Frontal cortex (tissue), 4 donors: ENCODE measurements around the gene MTSS2. TPM values are rescaled to one million over a fixed set of nuclear protein-coding genes. Genes with fewer than 3 reads are reported as not detected.

ENCODE experiments used
- DNase-seq, 2 donors: peaks; one replicate each; pipeline ENCODE4 v3.0.0; 2012; ENCODE audit warnings: low spot score in 2 of 2
- FAIRE-seq: peaks from 2 replicates; lab custom pipeline; 2012; peaks lifted over from hg19 to GRCh38; lab: Jason Lieb, UNC
- total RNA-seq: library from RNA; depleted of rRNA; stranded (reverse); fragments of >200 nt; gene quantifications from one replicate; pipeline ENCODE4 v1.2.3, GENCODE V29; 2014
- donor health status: control.
- donor health status: control.
- donor health status: control.

The MTSS2 gene
- total RNA-seq, 1 donor from 2014 or later: 25.7 TPM

DNA sequence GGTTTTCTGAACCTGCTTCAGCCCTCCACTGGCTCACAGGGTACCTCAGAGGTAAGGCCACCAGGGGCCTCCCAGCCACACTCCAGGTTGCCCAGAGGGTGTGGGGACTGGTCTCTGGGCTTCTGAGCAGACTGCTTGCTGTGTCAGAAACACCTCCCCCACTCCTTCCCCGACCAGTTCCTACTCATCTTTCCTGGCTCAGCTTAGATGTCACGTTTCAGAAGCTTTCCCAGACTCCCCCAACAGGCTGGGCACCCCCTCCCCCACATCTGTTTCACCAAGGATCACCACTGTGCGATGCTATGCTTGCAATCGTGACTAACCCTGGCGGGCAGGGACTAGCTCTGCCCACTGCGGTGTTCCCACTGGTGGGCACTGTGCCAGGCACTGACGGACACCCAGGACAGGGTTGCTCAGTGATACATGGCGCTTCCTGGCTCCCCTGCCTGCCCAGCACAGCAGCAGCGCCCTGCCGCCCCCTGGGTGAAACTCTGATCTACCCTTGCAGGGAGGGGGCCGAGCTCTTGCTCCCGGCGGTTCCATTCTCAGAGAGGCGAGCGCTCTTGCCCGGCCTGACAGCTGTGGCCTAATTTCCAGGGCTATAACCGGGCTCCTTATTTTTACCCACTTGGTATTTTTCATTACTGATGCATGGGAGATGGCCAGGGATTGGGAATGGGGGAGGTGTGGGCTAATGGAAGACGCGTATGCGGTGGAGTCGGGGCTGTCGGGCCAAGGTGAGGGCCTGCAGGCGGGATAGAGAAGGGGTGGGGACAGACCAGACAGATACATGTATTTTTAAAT is 29.4 kb upstream of the MTSS2 start:
- FAIRE-seq: no peak

DNA sequence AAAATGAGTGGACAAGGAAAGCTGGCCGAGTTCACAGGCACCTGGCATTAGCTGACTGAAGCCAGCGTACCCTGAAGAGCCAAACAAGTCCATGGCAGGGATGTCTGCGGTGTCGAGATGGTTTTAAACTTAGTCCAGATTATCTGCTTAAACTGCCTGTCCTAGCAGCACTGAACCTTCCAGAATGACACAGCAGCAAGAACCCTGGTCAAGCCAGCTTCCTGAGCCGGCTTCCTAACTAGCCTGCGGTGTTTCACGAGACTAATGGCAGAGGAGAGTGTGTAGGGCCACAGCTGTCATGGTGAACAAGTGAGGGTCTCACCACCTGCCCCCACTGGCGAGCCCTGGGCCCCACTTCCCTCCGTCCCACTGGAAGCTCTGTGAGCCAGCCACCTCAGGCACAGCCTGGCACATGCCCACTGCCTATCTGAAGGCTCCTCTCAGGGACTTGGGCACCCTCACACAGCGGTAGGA is 28.8 kb upstream of the MTSS2 start:
- no peak for DNase-seq
- no peak for FAIRE-seq

More for the DNA sequence above, 29.4 kb upstream of the MTSS2 start:
- peak in 1 of 2 donors; percentile 72 for DNase-seq

DNA sequence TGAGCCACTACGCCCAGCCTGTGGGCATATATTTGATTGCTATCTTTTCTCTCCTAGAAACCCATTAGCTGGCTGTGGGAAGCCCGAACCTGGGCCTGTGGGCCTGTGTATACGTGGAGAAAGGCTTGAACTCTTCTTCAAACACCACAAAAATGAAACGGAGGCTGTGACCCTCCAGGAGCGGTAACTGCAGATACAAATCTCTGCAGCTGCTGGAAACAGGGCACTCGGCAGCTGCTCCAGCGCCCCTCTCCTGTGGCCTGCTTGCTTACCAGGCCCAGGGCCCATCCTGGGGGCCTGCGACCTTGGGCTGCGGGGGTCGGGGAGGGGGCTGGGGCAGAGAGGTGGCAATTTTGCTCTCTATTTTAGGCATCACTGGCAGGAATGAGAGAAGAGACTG is 28.0 kb upstream of the MTSS2 start:
- no peak for FAIRE-seq
- no peak for DNase-seq

DNA sequence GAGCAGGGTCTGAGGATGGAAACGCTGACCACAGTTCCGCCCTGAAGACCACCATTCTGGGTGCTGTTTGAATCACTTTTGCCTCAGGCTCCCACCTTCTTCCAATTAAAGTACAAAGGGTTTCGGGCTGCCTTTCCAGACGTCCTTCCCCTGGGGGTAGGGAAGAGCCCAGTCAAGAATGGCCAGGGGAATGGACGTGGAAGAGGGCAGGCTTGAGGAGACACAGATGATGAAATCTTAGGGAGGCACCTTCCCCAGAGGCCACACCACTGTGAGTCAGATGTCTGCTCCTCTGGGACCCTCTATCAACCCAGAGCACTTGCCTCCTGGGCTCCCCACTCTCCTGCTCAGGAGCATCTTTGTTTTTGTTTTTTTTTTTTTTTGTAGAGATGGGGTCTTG is 27.5 kb upstream of the MTSS2 start:
- DNase-seq: no peak
- FAIRE-seq: no peak

DNA sequence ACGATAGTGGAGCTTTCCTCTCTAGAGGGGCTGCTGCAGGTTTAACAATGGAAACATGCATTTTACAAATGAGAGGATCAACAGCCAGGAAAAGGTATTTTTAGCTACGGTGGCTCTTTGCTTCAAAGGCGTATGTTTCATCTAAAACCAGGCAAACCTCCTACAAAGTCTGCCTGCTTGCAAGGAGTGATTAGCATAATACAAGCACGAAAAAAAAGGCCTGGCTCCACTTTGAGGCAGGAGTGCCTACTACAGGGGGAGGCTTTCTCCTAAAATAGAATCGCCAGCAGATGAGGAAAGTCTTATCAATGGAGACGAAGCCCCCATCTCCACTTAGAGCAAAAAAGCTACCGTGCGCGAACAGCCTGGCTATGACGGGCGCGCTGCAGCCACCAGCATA is 27.1 kb upstream of the MTSS2 start:
- DNase-seq (no peak), FAIRE-seq (no peak)

DNA sequence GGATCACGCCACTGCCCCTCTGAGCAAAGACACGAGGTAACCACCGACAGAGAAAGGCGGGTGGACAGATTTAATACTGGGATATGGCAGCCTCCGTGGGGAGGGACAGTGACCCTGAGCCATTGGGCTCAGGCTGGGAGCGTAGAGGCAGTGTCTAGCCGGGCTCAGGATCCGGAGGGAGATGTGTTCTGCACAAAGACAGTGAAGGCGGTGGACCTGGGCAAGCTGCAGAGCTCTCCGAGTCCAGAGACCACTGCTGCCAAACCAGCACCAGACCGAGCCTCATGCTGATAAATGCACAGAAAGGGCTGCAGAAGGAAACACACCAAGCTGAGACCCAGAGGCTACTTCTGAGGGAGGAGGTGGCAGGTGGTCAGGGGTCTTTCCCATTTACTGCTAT is 26.5 kb upstream of the MTSS2 start:
- no peak for DNase-seq
- FAIRE-seq: no peak

DNA sequence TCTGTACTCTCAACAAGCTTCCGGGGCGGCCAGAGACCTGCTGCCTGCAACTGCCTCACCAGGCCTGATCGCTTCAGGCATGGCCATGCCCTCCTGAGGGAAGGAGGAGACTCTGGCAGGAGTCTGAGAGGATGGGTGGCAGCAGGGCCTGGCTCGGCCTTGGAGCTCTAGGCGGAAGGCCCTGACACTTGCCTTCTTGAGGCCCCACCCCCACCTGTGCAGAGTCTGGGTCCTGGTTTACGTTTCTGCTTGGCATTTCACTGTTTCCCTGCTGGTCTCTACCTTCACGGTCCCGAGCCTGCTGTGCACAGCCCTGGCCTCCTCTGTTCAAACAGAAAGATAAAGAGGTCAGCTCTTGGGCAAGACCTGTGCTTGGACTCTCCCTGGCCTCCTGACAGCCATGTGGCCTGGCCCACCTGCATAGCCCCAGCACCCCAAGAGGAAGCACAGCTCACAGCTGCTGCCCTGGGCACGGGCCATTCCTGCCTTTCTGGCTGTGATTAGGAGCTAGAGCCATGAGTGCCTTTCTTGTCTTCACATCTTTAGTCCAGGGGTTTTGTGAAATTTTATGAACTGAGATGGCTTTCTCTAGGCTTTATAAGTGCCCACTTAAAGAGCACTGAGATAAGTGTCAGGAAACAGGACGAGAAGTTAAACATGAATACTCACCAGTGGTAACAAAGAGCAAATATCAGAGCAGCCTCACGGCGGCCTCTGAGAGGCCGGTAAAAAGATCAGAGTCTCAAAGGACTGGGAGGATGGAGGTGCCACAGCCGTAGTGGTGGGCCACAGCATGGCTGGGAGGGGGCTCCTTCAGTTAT is 25.6 kb upstream of the MTSS2 start:
- no peak for DNase-seq
- no peak for FAIRE-seq

DNA sequence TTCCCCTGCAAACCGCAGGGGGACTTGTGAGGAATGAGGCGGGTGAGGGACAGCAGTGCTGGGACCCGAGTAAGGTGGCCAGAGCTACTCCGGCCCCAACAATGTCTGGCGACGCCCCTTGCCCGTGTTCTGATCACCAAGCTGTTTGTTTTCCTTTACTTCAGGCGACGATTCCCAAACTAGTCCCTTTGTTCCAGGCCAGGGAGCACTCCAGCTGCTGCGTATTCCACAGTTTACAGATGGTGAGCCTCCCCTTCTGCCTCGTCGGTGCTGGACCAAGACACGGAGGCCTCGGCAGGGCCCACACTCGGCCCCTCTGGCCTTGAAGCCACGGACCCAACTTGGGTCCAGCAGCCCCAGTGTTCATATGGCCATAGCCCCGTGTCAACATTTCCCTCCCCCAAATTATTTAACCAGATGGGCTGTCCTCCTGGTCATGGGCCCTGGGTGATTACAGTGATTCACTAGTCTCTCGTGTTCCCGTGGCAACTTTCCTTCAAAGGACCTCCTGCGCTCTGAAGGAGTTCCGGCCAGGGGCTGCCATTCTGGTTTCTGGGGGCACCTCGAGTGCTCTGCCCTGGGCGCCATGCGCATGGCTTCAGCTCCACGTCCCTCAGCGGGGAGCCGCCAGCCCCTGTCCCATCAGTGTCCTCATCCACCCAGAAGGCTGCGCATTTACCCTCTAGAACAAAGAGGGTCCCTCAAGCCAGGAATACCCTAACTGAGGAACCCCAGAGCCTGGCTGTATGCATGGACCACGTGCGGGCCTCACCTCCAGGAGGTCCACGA is 24.8 kb upstream of the MTSS2 start:
- FAIRE-seq (no peak), DNase-seq (no peak)

DNA sequence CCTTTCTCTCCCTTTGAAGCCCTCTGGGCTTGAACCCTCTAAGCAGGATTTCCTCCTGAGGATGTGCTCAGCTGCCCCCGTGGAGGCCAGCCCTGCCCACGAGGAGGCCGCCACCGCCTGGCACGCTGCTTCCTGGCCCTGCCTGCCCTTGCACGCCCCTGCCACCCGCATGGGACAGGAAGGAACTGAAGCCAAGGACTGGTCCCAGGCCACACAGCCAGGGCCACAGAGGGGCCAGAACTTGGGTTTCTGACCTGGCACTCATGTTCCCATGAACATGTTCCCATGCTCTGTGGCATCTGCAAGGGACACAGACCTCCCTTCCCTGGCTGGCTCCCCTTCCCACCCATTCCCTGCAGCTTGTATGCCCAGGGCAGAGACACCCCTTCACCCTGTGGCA is 24.1 kb upstream of the MTSS2 start:
- DNase-seq (no peak), FAIRE-seq (no peak)

DNA sequence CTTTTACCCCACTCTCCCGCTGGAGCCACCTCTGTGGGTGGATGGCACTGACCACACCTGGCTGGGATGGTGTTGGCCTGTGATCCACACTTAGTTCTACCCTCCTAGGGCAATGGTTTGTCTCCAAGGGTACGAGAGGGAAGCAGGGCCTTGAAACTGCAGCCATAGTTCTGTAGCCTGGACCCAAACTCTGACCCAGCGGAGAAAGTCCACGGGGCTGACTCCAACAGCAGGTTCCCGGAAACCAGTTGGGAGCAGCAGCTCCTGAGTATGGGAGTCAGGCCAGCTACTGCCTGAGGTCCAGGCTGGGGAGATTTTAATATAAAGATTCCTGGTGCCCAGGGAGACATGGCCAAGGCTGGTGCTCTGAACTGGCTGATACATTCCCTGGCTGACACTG is 23.6 kb upstream of the MTSS2 start:
- FAIRE-seq (no peak), DNase-seq (no peak)

DNA sequence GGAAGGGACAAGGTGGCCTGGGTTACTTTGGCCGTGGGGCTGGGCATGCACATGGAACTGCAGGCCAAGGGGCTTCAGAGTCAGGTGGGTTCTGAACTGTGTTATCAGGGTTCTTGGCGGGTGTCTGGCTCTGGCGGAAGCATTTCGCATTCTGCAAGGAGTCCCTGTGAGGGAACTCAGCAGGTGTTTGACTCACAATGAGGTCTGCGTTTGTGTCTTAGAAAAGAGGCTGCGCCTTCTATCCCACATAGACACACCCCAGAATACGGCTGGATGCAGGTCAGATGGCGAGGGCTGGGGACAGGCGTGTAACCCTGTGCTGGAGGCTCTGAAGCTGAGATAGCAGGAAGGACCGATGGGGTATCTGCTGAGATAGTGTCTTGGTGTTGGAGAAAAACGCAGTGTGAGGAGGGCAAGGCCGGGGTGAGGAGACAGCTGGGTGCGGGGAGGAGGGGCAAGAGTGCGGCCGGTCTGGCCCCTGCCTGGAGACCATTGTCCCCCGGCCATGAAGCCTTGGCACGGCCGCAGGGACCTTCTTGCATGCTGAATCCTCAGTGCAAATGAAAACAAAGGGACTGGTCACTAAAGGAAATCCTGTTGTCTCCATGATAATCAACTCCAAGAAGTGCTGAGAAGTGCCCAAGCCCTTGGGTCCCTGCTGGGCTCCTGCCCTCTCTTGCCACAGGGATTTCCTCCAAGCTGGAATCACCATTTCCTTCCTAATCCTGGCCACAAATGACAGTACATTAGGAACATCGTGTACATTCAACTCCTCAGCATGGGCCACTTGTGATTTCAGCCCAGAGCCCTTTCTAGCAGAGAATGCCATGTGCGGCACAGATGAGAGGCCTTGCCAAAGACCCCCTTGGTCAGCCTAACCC is 22.8 kb upstream of the MTSS2 start:
- DNase-seq: no peak
- FAIRE-seq: no peak

DNA sequence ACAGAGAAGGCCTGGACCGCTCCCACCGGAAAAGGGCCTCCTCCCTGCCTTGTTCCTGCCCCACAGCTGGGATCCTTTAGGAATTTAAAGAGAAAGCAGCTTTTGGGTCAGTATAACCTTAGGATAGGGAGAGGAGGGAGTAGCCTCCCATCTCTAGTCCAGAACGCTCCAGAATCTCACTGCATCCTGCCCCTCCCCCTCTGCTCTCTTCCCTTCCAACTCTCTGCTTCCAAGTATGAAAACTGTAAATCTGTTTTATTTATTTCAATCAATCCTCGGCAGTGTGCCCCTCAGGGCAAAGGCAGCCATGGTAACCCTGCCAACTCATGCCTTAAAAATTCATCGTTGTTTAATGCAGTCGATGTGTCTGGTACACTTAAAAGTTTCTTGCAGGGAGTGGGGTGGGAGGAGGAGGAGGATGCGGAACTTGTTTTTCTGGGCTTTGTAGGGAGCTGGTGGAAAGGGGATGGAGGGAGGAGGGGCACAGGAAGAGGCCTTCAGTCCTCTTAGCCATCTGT is 21.2 kb upstream of the MTSS2 start:
- no peak for DNase-seq
- FAIRE-seq: no peak

DNA sequence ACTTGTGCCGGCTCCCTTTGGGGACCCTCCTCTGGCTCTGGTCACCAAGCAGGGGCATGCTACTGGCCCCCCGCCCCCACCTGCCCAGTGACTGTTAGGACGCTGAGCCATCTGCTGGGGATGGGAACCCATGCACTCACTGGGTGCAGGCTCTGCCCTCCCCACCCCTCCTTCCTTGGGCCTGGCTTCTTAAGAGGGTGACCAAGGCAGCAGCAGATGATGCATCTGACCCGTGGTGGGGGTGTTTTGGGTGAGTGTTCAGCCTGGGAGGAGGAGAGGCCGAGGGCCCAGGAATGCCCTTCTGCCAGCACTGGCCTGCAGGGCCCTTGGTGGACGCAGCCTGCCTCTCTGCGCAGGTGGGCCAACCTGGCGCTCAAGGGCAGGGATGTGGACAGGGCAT is 19.2 kb upstream of the MTSS2 start:
- FAIRE-seq (no peak), DNase-seq (no peak)

DNA sequence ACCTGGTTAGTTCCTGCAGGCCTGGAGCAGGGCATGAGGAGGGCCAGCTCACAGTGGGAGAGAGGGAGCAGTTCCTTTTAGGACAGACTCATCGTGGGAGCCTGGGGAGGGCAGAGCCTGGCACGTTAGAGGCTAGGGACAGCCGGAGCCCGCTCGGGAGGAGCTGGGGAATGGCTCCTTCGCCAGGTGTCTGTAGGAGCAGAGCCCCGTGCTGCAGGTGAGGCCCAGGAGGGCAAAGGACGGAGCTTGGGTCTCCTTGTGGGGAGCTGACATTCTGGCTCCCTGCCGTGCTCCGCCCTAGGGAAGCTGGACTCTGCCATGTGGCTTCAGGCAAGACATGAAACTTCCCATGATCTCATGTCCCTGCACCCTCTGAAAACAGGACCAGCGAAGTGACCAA is 18.7 kb upstream of the MTSS2 start:
- no peak for FAIRE-seq

DNA sequence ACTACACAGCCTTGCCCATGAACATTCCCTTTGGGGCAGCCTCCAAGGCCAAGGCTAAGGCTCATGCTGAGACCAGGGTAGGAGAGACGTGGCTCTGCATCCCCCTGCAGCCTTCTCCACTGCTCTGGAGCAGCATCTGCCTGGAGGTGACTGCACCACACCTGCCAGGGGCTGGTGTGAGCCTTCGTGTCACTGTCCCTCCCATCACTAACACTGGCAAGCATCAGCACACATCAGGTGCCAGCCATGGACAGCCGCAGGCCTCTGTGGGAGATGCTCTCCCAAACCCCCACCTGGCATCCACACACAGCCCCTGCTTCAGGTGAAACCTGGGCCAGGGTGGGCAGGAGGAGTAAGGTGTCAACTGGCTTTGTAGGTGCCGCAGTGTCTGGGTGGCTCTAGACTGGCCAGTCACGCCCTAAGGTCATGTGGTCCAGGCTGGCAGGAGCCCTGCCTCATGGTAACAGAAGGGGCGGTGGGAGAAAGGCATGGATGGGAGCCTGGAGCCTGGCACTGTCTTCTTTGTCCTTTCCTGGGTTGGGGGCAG is 18.1 kb upstream of the MTSS2 start:
- FAIRE-seq: no peak

More for the DNA sequence above, 18.7 kb upstream of the MTSS2 start:
- DNase-seq: no peak

DNA sequence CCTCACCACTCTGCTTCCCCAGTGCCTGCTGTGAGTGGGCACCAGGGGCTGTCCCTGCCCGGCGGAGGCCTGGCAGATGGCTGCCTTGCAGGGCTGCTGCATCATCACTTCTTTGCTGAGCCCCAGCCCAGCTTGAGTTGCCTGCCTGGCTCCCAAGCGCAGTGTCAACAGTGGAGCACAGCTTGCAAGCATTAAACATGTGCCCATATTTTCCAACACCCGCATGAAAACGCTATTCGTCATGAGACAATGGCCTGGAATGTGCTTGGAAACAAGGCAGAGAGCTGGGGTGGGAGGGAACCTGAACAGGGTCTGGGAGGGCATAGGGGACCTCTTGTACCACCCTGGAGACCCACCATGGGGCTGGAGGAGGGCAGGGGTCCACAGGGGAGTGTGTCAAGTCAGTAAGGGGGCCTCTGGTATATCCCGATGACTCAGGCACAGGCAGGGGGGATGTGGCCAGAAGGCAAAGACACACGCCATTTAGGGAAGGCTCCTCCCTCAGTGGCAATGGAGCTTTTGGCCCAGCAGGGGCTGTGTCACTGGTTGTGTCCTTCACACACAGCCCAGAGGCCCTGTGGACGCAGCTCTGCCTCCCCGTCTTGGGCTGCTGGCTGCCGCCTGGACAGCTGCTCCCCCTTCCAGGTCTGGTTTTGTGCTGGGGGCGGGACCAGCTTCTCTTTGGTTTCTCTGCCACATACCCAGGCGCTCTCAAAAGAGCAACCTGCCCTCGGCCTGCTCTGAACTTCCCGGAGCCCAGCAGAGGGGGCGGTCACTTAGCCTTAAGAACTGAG is 17.4 kb upstream of the MTSS2 start:
- FAIRE-seq: no peak
- DNase-seq: no peak

More for the DNA sequence above, 18.1 kb upstream of the MTSS2 start:
- DNase-seq: no peak

DNA sequence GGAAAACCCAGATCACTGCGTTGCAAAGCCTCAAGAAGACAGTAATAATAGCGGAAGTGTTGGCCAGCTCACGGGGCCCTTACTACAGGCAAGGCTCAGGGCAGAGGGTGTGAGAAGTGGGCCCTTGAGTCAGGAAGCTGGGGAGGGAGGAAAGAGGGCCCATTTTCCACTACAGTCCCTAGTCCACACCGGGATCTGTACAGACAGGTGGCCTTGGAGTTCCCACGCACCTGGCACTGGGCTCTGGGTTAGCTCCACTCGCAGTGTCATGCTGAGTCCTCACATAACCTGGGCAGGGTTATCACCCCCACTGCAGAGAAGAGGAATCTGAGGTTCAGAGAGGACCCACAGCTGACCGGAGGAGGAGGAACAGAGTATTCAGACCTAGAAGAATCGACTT is 16.8 kb upstream of the MTSS2 start:
- no peak for DNase-seq
- no peak for FAIRE-seq

DNA sequence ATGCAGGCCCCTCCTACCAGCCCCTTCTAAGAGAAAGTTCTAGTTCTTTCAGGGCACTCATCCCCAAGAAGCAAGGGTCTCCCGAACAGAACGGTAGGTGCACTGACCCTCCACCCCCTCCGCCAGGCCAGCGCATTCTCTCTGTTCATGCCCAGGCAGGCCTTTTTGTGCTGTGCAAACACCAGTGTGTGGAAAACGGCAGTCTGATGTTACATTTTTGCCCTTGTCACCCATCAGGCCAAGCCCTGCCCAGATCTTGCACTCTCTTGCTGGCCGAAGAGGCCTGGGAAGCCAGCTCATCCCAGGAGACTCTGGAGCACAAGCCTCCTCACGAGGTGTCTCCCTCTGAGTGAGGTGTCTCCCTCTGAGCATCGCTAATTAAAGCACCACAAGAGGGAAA is 16.1 kb upstream of the MTSS2 start:
- FAIRE-seq (no peak), DNase-seq (no peak)
